GM19043 (cell line): ENCODE data around the gene SLC25A25.

Experiments
- ATAC-seq: cut with Tn5 transposase; IDR thresholded peaks from one replicate; pipeline ENCODE4 v1.9.1; 2021; ENCODE audit warnings: low read depth; ENCODE audit not compliant: unreplicated experiment

The SLC25A25 gene

DNA sequence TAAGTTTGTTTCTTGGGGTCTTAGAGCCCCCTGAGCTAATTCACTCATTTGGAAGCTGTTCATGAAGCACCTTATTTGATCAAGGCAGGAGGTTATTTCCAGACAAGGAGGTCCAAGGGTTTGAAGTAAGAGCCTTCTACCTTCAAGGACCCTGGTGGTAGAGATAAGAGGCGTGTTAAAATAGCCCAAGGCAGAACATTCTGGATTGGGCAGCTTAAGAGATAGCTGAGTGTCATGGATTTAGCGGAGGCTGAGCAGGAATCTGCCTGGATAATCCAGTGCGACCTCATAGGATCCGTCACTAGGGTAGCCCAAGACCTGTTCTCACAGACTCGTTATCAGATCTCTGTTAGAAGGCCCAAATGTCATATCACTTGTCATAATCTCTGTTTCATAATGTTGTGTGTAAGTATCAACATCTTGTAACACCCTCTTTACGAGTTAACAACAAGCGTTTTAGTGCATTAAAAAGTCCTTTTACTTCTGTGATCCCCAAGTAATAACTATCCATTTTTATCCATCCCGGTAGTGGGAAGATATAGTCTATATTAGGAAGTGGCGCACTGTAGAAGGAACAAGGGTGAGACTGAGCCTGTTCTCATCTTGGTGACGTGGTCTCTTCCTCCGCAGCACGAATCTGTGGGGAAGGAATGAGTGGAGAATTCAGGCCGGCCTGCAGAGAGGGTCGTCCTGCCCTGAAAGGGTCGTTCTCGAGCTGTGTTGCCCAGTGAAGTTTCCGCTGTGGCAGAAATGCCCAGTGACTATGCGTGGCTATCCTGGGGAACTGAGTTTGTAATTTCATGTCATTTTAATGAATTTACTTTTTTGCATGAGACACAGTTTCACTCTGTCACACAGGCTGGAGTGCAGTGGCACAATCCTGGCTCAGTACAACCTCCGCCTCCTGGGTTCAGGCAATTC lies 28.8 kb downstream of the SLC25A25 start:
- no peak for ATAC-seq

- ATAC-seq = no peak
Measured at GRCh38 chr9:128097543-128098296, 29.7 kb downstream of the SLC25A25 start.

DNA sequence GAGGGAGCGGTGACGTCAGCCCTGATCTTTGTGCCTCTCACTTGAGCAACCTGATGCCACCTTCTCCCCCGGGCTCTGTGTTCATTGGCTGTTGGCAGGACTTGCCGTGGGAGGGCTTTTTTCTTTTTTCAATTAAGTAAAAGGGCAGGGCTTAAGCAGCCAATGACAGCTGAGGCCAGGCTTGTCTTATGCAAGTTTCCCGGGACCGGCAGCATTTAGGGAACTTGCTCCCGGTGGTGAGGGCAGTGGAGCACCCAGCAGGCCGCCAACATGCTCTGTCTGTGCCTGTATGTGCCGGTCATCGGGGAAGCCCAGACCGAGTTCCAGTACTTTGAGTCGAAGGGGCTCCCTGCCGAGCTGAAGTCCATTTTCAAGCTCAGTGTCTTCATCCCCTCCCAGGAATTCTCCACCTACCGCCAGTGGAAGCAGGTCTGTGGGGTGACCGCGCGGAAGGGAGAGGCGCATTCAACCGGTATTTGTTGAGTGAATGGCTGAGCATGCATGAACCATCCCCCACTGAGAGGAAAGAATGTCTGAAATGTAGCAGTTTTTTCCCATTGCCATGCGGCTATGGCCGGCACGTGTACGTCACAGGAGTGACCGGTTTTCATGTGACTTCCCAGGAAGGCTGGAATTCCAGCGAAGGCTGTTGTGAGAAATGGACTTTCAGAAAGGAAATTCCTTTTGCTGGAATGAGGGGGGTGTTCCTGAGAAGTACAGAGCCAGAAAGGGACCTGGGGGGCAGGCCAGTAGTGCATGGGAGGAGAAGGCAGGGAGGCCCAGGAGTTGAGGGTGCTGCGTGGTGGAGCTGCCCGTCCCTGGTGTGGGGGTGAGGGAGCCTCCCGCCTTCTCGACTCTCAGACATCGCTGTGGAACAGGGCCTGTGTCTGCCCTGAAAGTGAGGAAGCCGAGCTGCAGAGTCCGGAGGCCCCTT lies 30.5 kb downstream of the SLC25A25 start:
- no peak for ATAC-seq

GRCh38 chr9:128099231-128099931 lies 31.3 kb downstream of the SLC25A25 start:
- no peak for ATAC-seq

DNA sequence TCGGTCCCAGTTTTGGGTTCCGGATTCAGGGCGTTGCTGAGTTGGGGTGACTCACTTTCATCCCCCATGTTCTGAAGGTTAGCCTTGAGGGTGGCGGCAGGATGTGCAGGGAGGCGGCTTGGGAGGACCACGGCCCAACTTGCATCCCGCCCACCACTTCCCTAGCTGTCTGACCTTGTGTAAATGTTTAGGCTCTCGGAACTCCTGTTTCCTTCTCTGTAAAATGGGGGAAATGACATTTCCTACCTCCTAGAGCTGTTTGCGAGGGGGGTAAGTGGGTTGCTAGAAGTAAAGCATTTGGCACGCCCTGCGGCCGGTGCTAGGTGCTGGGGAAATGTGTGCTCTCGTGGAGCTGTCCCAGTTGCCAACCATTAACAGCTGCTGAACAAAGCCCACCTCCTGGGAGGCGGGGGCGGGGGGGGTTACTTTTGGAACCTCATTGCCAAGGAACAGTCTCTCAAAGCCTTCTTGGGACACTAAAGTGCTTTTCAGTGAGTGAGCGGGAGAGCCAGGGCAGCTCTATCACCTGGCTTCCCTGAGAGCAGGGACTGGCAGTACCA lies 32.0 kb downstream of the SLC25A25 start:
- no peak for ATAC-seq

GRCh38 chr9:128100581-128100980 lies 32.5 kb downstream of the SLC25A25 start:
- no peak for ATAC-seq

DNA sequence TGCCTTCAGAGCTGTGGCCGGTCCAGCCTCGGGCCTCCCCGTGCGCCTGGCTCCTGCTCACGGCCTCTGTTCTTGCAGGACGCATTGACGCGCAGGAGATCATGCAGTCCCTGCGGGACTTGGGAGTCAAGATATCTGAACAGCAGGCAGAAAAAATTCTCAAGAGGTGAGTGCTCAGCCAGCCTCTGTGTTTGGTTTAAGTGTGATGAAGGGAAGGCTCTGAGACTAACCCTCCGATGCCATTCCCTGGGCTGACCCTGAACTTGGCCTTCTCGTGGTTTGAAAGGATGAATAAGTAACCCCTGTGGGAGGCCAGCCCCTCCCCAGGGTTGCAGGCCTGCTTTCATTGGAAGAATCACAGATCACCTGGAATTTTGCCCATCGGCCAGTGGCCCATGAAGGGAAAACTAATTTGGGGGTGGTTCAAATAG lies 33.2 kb downstream of the SLC25A25 start:
- no peak for ATAC-seq

- ATAC-seq = no peak
Measured at GRCh38 chr9:128101690-128102089, 33.7 kb downstream of the SLC25A25 start.

DNA sequence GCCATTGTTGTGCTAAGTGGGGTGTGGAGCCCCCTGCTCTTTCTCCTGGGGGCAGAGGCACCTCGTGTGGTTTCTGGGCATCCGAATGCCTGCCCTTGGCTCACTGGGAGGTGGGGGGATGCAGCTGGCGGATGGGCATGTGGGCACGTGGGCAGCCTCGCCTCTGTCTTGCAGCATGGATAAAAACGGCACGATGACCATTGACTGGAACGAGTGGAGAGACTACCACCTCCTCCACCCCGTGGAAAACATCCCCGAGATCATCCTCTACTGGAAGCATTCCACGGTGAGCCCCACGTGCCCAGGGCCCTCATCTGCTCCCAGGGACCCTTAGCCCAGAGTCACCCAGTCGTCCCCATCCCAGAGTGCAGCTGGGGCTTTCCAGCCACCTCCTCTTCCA lies 34.2 kb downstream of the SLC25A25 start:
- ATAC-seq = no peak

DNA sequence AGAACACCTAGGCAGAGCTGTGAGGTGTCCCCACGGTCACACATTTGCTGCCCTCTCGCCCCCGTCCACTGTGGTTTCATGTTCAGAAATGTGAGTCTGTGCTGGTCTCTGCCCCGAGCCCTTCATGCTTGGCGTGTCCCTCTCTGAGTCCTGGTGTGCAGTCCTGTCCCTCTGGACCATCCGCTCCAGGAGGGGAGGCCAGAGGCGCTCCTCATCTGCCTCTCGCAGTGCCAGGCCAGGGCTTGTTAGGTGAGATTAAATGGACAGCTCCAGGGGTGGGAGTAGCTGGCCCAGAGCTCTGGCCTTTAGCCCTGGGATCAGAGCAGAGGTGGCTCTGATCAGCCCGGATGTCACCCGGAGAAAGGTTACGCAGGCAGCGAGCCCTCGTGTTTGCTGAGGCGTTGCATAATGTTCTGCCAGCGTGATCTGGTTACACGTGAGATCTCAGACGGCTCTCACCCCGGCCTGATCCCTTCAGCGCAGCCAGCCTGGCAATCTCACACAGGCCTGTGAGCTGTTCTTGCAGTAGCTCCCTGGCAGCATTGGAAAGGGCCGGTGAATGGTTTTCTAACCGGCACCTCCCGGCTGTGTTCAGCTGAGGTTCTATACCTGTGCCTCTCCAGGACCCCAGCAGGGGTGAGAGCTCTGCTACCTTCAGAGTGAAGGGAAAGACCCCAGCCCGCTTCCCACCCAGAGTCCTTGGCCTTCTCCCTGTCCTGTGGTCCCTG lies 35.0 kb downstream of the SLC25A25 start:
- ATAC-seq = no peak

- no peak for ATAC-seq
Measured at GRCh38 chr9:128103589-128103962, 35.5 kb downstream of the SLC25A25 start.

GRCh38 chr9:128104171-128104618 lies 36.2 kb downstream of the SLC25A25 start:
- ATAC-seq = no peak

DNA sequence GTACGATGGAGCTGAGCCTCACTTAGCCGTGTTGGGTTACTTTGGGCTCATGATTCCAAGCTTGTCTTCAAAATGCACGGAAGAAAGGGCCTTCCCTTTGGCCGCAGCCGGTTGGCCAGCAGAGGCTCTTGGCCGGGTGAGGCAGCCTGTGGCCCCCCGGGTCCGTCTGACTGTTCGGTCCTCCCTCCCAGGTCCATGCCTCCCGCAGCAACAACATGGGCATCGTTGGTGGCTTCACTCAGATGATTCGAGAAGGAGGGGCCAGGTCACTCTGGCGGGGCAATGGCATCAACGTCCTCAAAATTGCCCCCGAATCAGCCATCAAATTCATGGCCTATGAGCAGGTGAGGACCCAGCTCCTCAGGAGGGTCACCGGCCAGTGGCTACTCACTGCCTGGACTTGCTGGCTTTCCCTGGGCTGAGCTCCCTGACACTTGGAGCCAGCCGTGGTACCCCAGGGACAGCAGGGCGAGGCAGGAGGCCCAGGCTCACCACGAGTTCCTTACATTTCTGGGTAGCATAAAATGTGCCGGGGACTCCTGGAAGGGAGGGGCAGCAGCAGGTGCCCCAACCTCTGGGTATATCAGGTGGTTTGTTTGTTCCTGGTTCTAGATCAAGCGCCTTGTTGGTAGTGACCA lies 37.6 kb downstream of the SLC25A25 start:
- ATAC-seq = no peak

GRCh38 chr9:128106181-128106939 lies 38.3 kb downstream of the SLC25A25 start:
- no peak for ATAC-seq

DNA sequence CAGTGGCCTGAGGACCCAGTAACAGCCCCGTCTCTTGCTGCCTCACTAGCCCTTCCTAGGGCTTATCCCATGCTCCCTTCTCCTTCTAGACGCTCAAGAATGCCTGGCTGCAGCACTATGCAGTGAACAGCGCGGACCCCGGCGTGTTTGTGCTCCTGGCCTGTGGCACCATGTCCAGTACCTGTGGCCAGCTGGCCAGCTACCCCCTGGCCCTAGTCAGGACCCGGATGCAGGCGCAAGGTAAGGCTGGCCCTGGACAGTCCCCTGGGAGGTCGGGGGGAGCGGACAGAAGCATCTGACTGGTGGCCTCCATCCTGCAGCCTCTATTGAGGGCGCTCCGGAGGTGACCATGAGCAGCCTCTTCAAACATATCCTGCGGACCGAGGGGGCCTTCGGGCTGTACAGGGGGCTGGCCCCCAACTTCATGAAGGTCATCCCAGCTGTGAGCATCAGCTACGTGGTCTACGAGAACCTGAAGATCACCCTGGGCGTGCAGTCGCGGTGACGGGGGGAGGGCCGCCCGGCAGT lies 39.0 kb downstream of the SLC25A25 start:
- ATAC-seq = no peak

DNA sequence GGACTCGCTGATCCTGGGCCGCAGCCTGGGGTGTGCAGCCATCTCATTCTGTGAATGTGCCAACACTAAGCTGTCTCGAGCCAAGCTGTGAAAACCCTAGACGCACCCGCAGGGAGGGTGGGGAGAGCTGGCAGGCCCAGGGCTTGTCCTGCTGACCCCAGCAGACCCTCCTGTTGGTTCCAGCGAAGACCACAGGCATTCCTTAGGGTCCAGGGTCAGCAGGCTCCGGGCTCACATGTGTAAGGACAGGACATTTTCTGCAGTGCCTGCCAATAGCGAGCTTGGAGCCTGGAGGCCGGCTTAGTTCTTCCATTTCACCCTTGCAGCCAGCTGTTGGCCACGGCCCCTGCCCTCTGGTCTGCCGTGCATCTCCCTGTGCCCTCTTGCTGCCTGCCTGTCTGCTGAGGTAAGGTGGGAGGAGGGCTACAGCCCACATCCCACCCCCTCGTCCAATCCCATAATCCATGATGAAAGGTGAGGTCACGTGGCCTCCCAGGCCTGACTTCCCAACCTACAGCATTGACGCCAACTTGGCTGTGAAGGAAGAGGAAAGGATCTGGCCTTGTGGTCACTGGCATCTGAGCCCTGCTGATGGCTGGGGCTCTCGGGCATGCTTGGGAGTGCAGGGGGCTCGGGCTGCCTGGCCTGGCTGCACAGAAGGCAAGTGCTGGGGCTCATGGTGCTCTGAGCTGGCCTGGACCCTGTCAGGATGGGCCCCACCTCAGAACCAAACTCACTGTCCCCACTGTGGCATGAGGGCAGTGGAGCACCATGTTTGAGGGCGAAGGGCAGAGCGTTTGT lies 39.6 kb downstream of the SLC25A25 start:
- ATAC-seq = no peak
